IgD-negative memory B cell (primary cell): Measurements from ENCODE around the gene C1QTNF9B. TPM values are rescaled to one million over a fixed set of nuclear protein-coding genes. Genes with fewer than 3 reads are reported as not detected.

Experiments
- H3K27ac Mint-ChIP-seq, 3 donors: one replicate each; pipeline ENCODE4 v1.8.0; 2020 to 2022; ENCODE audit warnings: mild to moderate bottlenecking in 3 of 3, mixed read lengths in 3 of 3, moderate library complexity in 1 of 3
- H3K27me3 Mint-ChIP-seq: one replicate; pipeline ENCODE4 v1.8.0; 2021; ENCODE audit warnings: mixed read lengths
- H3K36me3 Mint-ChIP-seq: one replicate; pipeline ENCODE4 v1.8.0; 2020; ENCODE audit warnings: mild to moderate bottlenecking, mixed read lengths
- H3K4me1 Mint-ChIP-seq, 3 donors: one replicate each; pipeline ENCODE4 v1.8.0; 2020 to 2022; ENCODE audit warnings: mixed read lengths in 3 of 3, mild to moderate bottlenecking in 1 of 3
- H3K4me3 Mint-ChIP-seq, 4 donors: one replicate each; pipeline ENCODE4 v1.8.0; 2020 to 2022; ENCODE audit warnings: mild to moderate bottlenecking in 4 of 4, mixed read lengths in 4 of 4, moderate library complexity in 3 of 4
- H3K9me3 Mint-ChIP-seq, 3 donors: one replicate each; pipeline ENCODE4 v1.8.0; 2020 to 2021; ENCODE audit warnings: mixed read lengths in 3 of 3, mild to moderate bottlenecking in 1 of 3
- polyA plus RNA-seq: library from polyadenylated mRNA; unstranded; fragments of 300-500 nt; fragmentation: Illumina TruSeq; gene quantifications from one replicate; pipeline ENCODE4 v1.2.3, GENCODE V29; 2021

The C1QTNF9B gene
- polyA plus RNA-seq, 1 donor from 2014 or later: not detected

DNA sequence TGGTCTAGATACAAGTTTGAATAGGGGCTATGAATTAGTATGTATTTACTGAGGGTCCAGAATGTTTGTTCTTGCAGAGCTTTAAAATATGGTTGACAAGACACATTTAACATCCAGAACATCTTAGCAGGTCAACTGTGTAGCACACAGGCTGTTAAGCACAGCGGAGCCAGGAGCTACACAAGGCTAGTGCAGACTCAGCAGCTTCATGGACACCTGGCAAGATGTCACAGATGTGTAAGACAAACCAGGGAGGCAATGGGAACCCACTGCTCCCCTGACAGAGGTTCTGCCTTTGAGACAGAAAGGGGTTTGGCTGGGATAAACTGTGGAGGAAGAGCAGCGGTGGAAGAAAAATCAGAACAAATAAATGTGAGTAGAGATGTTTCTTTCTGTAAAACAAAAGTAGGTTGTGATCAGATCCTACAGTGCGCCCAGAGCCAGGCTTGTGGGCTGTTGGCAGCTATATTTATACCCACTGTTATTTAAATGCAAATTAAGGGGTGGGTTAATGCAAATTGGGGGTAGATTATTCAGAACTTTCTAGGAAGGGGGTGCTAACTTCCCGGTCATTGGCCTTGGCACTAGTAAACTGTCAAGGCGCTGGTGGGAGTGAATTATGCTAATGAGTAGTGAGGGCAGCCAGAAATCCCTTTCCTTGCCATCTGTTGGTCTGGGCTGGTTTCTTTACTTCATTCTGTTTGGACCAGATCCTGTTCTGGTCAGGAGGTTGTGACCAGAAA, 41.1 kb downstream of the C1QTNF9B start:
- H3K4me1 Mint-ChIP-seq: peaks cover 0 to 5% (median 4%) of the 10 kb centered on the region in 3 donors
- no peak overlapping the region for H3K27ac Mint-ChIP-seq
- H3K27me3 Mint-ChIP-seq: no peaks in the 10 kb centered on the region
- H3K36me3 Mint-ChIP-seq: peaks cover 15% of the 10 kb centered on the region
- peaks cover 0 to 2% (median 0%) of the 10 kb centered on the region in 3 donors for H3K9me3 Mint-ChIP-seq
- peak overlapping the region in 1 of 4 donors; percentile 14 for H3K4me3 Mint-ChIP-seq

DNA sequence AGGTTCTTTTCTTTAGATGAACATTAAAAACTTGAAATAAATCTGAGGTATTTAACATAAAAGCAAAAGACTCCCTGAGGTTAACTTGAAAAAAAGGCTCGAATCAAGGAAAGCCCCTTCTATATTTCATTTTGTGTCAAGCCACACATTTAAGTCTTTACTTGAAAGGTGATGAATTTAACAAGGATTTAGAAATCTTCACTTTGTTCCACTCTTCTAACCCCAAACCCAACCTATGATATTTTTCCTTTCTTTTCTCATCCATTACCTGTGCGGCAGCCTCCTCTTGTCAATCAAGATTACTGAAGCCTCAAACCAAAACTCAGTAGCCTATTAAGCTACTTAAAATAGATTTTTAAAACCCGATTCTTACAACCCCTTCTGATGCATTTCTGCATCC, 41.9 kb downstream of the C1QTNF9B start:
- H3K4me1 Mint-ChIP-seq: peaks cover 2 to 5% (median 5%) of the 10 kb centered on the region in 3 donors
- no peak overlapping the region for H3K27ac Mint-ChIP-seq
- peaks cover 0 to 2% (median 0%) of the 10 kb centered on the region in 3 donors for H3K9me3 Mint-ChIP-seq
- H3K27me3 Mint-ChIP-seq: no peaks in the 10 kb centered on the region
- H3K4me3 Mint-ChIP-seq: no peak overlapping the region
- H3K36me3 Mint-ChIP-seq: peaks cover 15% of the 10 kb centered on the region

DNA sequence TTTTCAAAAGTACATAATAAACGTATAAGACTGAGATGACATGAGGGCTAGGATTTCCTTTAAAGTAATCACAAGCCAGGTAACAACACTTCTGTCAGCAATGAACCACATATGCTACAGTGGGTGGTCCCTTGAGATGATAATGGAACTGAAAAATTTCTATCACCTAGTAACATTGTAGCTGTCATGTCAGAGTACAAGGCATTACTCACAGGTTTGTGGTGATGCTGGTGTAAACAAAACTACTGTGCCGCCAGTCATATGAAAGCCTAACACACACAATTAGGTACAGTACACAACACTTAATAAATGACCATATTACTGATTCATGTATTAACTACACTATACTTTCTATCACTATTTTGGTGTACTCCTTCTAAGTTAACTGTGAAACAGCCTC, 45.0 kb downstream of the C1QTNF9B start:
- Mint-ChIP-seq H3K36me3 (peaks cover 11% of the 10 kb centered on the region), H3K27me3 (peaks cover 4% of the 10 kb centered on the region), H3K4me1 (peaks cover 18 to 26% (median 23%) of the 10 kb centered on the region in 3 donors), H3K9me3 (peaks cover 0 to 2% (median 0%) of the 10 kb centered on the region in 3 donors), H3K4me3 (no peak overlapping the region), H3K27ac (no peak overlapping the region)

DNA sequence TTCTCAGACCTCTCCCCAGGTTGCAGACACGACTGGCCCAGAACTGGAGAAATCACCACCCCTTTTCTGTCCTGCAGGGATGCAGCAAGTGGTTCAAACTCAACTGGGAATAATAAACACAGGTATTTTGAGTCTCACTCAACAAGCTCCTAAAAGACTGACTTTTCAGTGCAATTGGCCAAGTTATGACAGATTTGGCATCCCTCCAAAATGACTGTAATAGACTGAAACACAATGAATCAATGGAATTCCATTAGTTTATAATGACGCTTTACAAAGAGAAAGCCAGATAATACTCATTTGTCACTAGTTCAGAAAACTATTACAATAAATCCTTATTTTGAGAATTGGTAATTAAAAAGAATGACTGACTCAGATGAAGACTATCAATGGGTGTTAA, 46.2 kb downstream of the C1QTNF9B start:
- H3K36me3 Mint-ChIP-seq: peaks cover 7% of the 10 kb centered on the region
- H3K9me3 Mint-ChIP-seq: peaks cover 0 to 2% (median 0%) of the 10 kb centered on the region in 3 donors
- peaks cover 5% of the 10 kb centered on the region for H3K27me3 Mint-ChIP-seq
- H3K4me1 Mint-ChIP-seq: peaks cover 24 to 34% (median 33%) of the 10 kb centered on the region in 3 donors
- no peak overlapping the region for H3K27ac Mint-ChIP-seq
- H3K4me3 Mint-ChIP-seq: no peak overlapping the region

DNA sequence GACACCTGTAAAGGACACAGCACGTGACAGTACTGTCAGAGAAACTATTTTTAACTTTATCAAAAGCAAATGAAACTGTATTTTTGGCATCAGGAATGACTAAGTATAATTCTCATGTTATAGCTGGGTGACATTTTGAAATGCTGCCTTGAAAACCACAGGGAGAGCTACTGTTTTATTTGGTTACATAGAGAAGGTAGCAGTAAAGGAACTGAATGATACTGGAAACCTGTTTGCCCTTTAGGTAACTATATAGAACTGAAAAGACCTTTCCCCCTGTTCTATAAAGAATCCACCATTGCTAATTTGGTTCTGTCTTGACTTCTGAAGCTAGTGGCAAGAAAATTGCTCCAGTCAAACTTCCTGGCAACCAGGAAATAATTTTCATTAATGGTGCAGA, 47.2 kb downstream of the C1QTNF9B start:
- no peak overlapping the region for H3K4me3 Mint-ChIP-seq
- H3K9me3 Mint-ChIP-seq: peaks cover 0 to 2% (median 0%) of the 10 kb centered on the region in 3 donors
- peaks cover 7% of the 10 kb centered on the region for H3K36me3 Mint-ChIP-seq
- peaks cover 28 to 43% (median 42%) of the 10 kb centered on the region in 3 donors for H3K4me1 Mint-ChIP-seq
- H3K27ac Mint-ChIP-seq: no peak overlapping the region
- H3K27me3 Mint-ChIP-seq: peaks cover 5% of the 10 kb centered on the region

DNA sequence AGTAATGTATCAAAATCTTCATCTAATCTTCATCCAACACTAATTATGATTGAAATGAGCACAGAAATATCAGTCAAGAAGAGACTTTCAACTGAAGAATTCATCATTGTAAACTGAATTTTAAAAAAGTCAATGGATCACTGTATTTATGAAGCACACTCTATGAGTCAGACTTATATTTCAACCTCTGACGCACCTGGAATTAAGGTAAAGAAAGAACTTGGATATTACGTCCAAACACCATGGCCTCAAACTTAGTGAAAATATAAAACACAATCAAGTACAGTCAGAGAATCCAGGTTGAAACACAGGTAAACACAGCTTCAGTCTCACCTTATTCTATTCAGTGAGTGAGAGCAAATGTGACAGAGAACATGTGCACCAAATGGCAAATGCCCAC, 47.6 kb downstream of the C1QTNF9B start:
- no peak overlapping the region for H3K4me3 Mint-ChIP-seq

DNA sequence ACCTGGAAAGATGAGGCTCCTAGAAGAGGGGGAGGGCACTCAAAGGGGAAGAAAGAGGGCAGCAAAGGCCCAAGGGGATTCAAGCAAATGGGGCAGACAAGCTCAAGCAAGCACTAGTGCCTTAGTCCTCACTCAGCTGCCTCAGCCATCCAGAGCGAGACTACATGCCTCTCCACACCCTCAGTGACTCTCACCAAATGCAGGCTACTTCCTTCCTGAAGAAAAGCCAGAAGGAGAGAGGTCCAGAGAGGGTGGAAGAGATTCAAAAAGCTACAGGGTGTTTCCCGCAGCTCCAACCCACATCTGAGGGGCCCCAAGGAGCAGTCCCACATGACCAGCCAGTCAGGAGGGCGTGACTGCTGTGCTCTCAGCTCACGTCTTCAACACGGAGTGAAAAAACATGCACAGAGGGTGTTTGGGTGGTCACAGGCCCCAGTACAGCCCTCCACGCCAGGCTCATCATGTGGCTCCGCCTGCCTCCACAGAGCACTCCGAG, 48.6 kb downstream of the C1QTNF9B start:
- Mint-ChIP-seq H3K27me3 (peaks cover 5% of the 10 kb centered on the region), H3K4me1 (peaks cover 35 to 49% (median 48%) of the 10 kb centered on the region in 3 donors), H3K36me3 (peaks cover 7% of the 10 kb centered on the region), H3K9me3 (peaks cover 0 to under 1% (median 0%) of the 10 kb centered on the region in 3 donors), H3K4me3 (peak overlapping the region in 3 of 4 donors; percentile 31 to 66 (median 60)), H3K27ac (peak overlapping the region in 1 of 3 donors; percentile 69)

More for the DNA sequence above, 47.6 kb downstream of the C1QTNF9B start:
- peaks cover 5% of the 10 kb centered on the region for H3K27me3 Mint-ChIP-seq
- H3K36me3 Mint-ChIP-seq: peaks cover 7% of the 10 kb centered on the region
- H3K4me1 Mint-ChIP-seq: peaks cover 29 to 44% (median 43%) of the 10 kb centered on the region in 3 donors
- peaks cover 0 to 2% (median 0%) of the 10 kb centered on the region in 3 donors for H3K9me3 Mint-ChIP-seq
- H3K27ac Mint-ChIP-seq: no peak overlapping the region

DNA sequence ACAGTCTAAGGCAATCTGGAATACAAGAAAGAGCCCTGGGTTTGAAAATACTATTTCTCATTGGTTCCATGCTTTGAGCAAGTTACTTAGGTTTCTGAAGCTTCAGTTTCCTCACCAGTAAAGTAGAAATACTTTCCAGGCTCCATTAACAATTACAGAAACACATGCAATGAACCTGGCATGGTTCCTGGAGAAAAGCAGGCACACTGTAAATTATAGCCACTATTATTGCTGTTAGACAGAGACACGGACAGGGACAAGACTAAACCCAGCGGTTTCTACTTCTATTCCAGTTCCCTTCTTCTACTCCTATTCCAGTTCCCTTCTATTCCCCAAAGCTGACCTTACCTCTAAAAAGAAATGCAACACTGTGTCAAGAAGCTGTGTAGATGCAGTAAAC, 49.3 kb downstream of the C1QTNF9B start:
- H3K36me3 Mint-ChIP-seq: peaks cover 9% of the 10 kb centered on the region
- no peaks in the 10 kb centered on the region for H3K9me3 Mint-ChIP-seq
- no peak overlapping the region for H3K27ac Mint-ChIP-seq
- peaks cover 38 to 51% (median 49%) of the 10 kb centered on the region in 3 donors for H3K4me1 Mint-ChIP-seq
- peaks cover 5% of the 10 kb centered on the region for H3K27me3 Mint-ChIP-seq
- peak overlapping the region in 1 of 4 donors; percentile 60 for H3K4me3 Mint-ChIP-seq

DNA sequence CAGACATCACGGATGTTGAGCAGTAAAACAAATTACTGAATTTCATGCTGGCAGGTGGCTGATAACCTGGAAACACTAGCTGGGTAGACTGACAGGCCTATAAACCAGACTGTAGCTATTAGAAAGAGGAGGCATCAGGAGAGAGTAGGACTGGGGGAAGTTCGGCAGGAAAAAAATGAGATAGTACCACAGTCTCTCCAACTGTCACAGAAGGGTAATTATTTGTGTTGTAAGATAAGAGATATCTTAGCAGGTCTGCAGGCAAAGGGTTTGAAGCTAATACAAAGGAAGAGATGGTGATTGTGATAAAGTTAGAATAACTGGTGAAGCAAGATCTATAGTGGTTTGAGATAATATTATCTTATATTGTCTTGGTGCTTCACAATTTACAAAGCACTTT, 49.8 kb downstream of the C1QTNF9B start:
- Mint-ChIP-seq H3K4me1 (peaks cover 38 to 51% (median 49%) of the 10 kb centered on the region in 3 donors), H3K4me3 (peak overlapping the region in 1 of 4 donors; percentile 43), H3K27me3 (peaks cover 5% of the 10 kb centered on the region), H3K36me3 (peaks cover 10% of the 10 kb centered on the region), H3K9me3 (no peaks in the 10 kb centered on the region), H3K27ac (no peak overlapping the region)

DNA sequence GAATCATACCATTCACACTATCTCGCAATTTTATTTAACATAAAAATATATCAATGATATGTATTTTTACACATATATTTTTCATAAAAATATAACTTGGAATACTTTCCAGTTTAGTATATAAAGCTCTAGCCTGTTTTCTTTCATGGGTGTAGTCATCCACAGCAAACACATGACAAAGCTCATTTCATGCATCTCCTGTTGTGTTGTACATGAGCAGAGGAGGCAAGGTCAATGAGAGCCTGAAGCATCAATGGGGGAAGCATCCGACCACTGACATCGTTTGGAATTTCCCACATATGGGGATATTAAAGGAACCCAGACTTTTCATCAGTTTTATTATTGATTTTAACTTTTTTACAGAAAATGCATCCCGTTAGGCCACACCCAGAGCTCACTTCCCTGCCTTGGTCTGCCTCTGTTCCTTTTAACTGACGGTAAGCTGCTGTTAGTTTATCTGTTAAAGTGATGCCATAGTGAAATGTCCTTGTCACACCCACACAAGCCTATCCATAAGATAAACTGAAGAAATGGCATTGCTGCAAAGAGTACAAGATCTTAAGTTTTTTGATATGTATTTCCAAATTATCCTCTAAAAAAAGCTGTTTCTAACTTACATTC, 52.1 kb downstream of the C1QTNF9B start:
- Mint-ChIP-seq H3K27ac (peak overlapping the region in 1 of 3 donors; percentile 47), H3K4me3 (peak overlapping the region in 2 of 4 donors; percentile 74 to 87), H3K36me3 (peaks cover 8% of the 10 kb centered on the region), H3K27me3 (peaks cover 5% of the 10 kb centered on the region), H3K4me1 (peaks cover 38 to 48% (median 46%) of the 10 kb centered on the region in 3 donors), H3K9me3 (no peaks in the 10 kb centered on the region)

DNA sequence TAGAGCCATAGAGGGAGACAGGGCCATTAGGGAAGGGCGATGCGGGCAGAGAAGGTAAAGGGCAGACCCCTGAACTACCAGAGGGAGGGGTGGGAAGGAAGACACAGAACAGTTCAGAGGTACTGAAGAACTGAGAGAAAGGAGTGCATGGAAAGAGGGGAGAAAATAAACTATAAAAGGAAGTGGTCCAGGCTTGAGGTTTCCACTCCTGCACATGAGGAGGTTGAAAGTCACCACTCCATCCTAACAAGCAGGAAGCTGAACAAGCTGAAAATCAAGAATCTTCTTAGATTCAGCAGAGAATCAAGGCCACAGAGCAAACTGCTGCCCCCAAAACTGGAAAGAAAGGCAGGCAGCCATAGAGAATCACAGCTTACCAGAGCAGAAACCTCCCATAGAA, 53.2 kb downstream of the C1QTNF9B start:
- H3K27ac Mint-ChIP-seq: no peak overlapping the region
- peaks cover 8% of the 10 kb centered on the region for H3K36me3 Mint-ChIP-seq
- H3K27me3 Mint-ChIP-seq: peaks cover 5% of the 10 kb centered on the region
- peaks cover 37 to 45% (median 40%) of the 10 kb centered on the region in 3 donors for H3K4me1 Mint-ChIP-seq
- peak overlapping the region in 1 of 4 donors; percentile 44 for H3K4me3 Mint-ChIP-seq
- H3K9me3 Mint-ChIP-seq: no peaks in the 10 kb centered on the region

DNA sequence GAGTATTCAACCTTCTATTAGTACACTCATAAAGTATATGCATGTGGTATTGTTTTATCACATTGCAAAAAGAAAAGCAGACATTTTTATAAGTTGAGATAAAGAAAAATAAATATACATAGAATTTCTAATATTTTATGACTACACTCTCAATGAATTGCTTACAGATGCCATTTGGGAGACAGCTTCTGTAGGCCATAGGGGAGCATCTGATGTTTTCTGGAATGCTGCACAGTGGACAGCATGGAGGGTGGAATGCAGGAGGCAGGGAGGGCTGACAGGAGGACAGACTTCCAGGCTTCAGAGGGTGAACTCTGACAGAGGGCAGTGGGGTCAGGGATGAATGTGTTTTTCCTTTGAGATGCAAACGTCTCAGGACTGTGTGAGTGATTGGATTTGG, 53.9 kb downstream of the C1QTNF9B start:
- Mint-ChIP-seq H3K9me3 (no peaks in the 10 kb centered on the region), H3K4me1 (peaks cover 32 to 39% (median 36%) of the 10 kb centered on the region in 3 donors), H3K36me3 (peaks cover 14% of the 10 kb centered on the region), H3K27me3 (peaks cover 4% of the 10 kb centered on the region), H3K4me3 (no peak overlapping the region), H3K27ac (peak overlapping the region in 1 of 3 donors; percentile 60)

DNA sequence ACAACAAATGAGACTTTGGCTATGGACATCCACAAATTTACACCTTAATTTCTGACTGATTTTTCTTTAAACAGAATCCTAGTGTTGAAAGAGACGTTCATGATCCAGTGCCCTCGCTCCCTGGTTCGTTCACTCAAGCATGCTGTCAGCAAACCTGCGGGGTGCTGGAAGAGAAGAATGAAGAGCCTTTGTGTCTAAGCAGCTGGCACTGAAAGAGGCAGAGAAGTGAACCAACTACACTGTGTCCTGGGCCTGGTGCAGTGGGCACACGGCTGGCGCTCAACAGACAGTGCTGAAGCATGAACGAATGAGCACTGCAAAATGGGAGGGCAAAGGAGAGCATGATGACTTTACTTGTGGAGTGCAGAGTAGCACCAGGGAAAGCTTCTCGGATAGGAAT, 54.9 kb downstream of the C1QTNF9B start:
- Mint-ChIP-seq H3K36me3 (peaks cover 14% of the 10 kb centered on the region), H3K27ac (no peak overlapping the region), H3K9me3 (no peaks in the 10 kb centered on the region), H3K27me3 (peaks cover under 1% of the 10 kb centered on the region), H3K4me3 (no peak overlapping the region), H3K4me1 (peaks cover 25 to 30% (median 26%) of the 10 kb centered on the region in 3 donors)
